GM18951 (cell line): Measurements from ENCODE around the gene CHAT.

Source experiments
- POLR2A ChIP-seq: IDR thresholded peaks from 4 replicates; pipeline ENCODE4 v1.6.1; 2011; ENCODE audit warnings: mild to moderate bottlenecking; ENCODE audit not compliant: insufficient read length, insufficient read depth; ENCODE audit errors: extremely low read depth
- in situ Hi-C: fragments of 300-500 bp; cut with MboI; formaldehyde crosslinking; loops from one replicate; pipeline ENCODE4 v1.12.0; 2022; ENCODE audit warnings: low sequenced_read_pairs, mixed read lengths, inconsistent platforms; ENCODE audit not compliant: unreplicated experiment

The CHAT gene

GRCh38 chr10:49610458-49611165 is 3.2 kb upstream of the CHAT start:
- no peak for TF ChIP-seq POLR2A
- in situ Hi-C loops: no loop called here

DNA sequence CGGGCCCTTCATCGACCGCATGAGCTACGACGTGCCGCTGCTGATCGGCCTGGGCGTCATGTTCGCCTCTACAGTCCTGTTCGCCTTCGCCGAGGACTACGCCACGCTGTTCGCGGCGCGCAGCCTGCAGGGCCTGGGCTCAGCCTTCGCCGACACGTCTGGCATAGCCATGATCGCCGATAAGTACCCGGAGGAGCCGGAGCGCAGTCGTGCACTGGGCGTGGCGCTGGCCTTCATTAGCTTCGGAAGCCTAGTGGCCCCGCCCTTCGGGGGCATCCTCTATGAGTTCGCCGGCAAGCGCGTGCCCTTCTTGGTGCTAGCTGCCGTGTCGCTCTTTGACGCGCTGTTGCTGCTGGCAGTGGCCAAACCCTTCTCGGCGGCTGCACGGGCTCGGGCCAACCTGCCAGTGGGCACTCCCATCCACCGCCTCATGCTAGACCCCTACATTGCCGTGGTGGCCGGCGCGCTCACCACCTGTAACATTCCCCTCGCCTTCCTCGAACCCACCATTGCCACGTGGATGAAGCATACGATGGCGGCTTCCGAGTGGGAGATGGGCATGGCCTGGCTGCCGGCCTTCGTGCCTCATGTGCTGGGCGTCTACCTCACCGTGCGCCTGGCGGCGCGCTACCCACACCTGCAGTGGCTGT is 2.5 kb upstream of the CHAT start:
- in situ Hi-C loops: no loop called here
- no peak for TF ChIP-seq POLR2A

GRCh38 chr10:49611816-49612512 is 1.9 kb upstream of the CHAT start:
- in situ Hi-C loops: no loop called here
- no peak for TF ChIP-seq POLR2A

DNA sequence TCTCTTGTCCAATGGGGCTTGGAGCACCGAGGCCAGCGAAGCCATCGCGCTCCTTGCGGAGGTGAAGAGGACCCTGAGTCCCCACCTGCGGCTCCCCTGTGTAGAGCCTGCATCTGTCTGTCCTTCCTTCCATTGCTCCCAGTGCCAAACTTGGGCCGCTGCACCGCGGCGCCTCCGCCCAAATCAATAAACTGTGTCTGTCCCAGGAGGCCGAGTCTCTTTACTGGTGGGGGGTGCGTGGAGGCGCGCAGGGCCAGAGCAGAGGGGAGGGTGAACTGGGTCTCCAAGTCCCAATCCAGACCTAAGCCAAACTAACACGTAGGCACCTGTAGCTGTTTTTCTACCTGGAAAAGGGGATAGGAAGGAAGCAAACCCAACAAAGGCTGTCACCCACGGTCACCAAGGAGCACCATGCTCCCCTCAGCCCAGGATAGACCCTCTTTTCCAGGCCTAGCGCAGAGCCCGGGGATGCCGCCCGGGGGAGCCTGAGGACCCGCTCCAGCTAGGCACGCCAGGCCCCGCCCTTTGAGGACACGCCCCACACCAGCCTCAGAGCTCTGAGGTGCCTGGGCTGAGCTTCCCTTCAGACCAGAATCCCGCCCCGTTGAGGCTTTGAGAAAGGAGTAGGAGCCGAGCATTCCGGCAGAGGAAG is 1.2 kb upstream of the CHAT start:
- TF ChIP-seq POLR2A: no peak

GRCh38 chr10:49613165-49613881 is 514 bp upstream of the CHAT start:
- in situ Hi-C loops: no loop called here
- no peak for TF ChIP-seq POLR2A

More for the DNA sequence above, 1.2 kb upstream of the CHAT start:
- in situ Hi-C loops: no loop called here

DNA sequence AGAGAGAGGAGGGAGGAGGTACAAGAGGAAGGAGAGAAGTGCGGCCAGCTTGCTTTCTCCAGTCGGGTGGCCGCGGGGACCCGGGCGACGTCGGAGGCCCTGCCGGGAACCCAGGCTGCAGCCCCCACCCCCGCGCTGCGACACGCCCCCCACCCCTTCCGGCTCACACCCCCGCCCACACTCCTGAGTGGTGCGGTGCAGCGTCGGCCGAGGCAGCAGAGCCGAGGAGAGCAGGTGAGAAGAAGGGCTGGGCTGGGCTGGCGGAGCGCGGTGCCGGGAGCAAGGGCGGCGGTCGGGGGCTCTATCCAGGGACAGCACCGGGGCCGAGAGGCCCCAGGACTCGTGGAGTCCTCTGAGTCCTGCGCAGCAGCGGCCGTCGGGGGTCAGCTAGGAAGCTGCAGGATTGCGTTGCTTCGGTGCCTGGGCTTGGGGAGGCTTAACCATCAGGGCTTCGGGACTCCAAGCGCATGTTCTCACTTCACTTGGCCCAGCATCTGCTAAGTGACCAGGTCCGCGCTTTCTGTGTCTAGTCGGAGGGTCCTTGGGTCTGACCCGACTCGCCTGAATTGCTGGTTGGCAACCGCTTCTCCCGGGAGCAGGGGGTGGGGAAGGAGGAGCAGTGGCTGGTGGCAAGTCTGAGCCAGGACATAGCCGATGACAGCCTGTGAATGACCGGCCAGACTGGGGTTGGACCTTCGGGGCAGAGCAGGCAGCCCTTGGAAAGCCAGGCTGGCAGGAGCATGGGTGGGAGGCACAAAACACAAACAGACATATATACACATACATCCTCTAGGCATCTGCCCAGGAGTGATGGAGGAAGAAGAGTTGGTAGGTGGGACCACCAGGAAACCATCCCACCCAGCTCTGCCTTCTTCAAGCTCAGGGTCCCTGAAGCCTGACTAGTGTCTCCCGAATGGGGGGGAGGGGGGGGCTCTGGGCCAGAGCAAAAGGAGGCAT is 683 bp downstream of the CHAT start:
- TF ChIP-seq POLR2A: no peak
- in situ Hi-C loops: no loop called here

DNA sequence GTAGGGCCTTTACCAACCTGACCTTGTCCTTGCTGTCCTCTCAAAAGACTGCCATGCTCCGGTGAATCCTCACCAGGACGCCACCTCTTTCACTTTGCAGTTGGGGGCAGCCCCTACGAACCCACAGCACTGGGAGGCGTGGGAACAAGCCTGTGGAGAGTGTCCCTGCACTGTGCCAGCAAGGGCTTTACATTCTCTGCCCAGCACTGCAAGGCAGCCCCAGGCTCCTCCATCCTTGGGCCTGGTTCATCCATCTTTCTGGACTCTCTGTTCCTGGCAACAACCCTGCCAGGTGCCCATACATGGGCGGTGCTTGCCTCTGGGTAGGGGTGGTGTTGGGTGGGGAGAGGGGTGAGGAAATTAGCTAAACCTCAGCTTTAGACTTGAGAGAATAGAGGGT is 1.4 kb downstream of the CHAT start:
- TF ChIP-seq POLR2A: no peak
- in situ Hi-C loops: no loop called here

- TF ChIP-seq POLR2A: no peak
- in situ Hi-C loops: no loop called here
Observed at GRCh38 chr10:49615721-49616120, 1.9 kb downstream of the CHAT start.

GRCh38 chr10:49616421-49617101 is 2.7 kb downstream of the CHAT start:
- in situ Hi-C loops: no loop called here
- TF ChIP-seq POLR2A: no peak

- in situ Hi-C loops: no loop called here
- TF ChIP-seq POLR2A: no peak
Observed at GRCh38 chr10:49617121-49618020, 3.5 kb downstream of the CHAT start.
